Caki2 (cell line): ENCODE measurements around the gene YPEL1. TPM values are rescaled to one million over a fixed set of nuclear protein-coding genes. Genes with fewer than 3 reads are reported as not detected.
A peak's percentile ranks its signal among the peaks of the same experiment; 100 is the strongest.
"Not testable (repeated sequence)": the region's sequence is repeated elsewhere in the genome, so short reads cannot be mapped to it uniquely, and the experiment has no call there.

Experiments
- DNase-seq: peaks from one replicate; pipeline ENCODE4 v3.0.0-alpha.2; 2015; ENCODE audit warnings: low read depth
- in situ Hi-C: cut with HindIII; loops from 2 replicates; pipeline ENCODE4 v1.10.0; 2016; ENCODE audit warnings: low sequenced_read_pairs, low pct_unique_long_range_greater_than_20kb, mixed read lengths
- total RNA-seq: library from RNA; depleted of rRNA; stranded (reverse); fragments of >200 nt; shearing (Covaris generic); gene quantifications from 2 replicates; pipeline ENCODE4 v1.2.3, GENCODE V29; 2014; ENCODE audit warnings: low replicate concordance

YPEL1 gene
- total RNA-seq, 1 experiment from 2014 or later, result 2.2 TPM

- DNase-seq, result no peak
- in situ Hi-C loops, result no loop called here
These were observed 7.3 kb downstream of the YPEL1 start for GRCh38 chr22:21728270-21728669.

- no peak for DNase-seq
- in situ Hi-C loops, result no loop called here
These were observed 7.8 kb downstream of the YPEL1 start for GRCh38 chr22:21727768-21728167.

GRCh38 chr22:21727159-21727558, 8.4 kb downstream of the YPEL1 start:
- DNase-seq, result no peak
- in situ Hi-C loops, result no loop called here

GRCh38 chr22:21726650-21727049, 8.9 kb downstream of the YPEL1 start:
- in situ Hi-C loops, result no loop called here
- DNase-seq, result no peak

GRCh38 chr22:21725956-21726649, 9.5 kb downstream of the YPEL1 start:
- in situ Hi-C loops, result no loop called here
- DNase-seq, result no peak

- in situ Hi-C loops, DNase-seq: not testable (repeated sequence)
These were observed 11.1 kb downstream of the YPEL1 start for GRCh38 chr22:21724496-21724895.

GRCh38 chr22:21721195-21721852, 14.3 kb downstream of the YPEL1 start:
- in situ Hi-C loops, DNase-seq: not testable (repeated sequence)

GRCh38 chr22:21720191-21720859, 15.3 kb downstream of the YPEL1 start:
- in situ Hi-C loops, DNase-seq: not testable (repeated sequence)

GRCh38 chr22:21719024-21719423, 16.6 kb downstream of the YPEL1 start:
- DNase-seq, result no peak
- in situ Hi-C loops, result loop anchor here (10.0 kb wide), 1 partner anchor 86 kb away; no protein-coding TSS in a partner anchor

GRCh38 chr22:21718499-21718898, 17.1 kb downstream of the YPEL1 start:
- DNase-seq, result no peak
- in situ Hi-C loops, result loop anchor here (10.0 kb wide), 1 partner anchor 86 kb away; no protein-coding TSS in a partner anchor

- not testable (repeated sequence) for DNase-seq
- in situ Hi-C loops, result loop anchor here (10.0 kb wide), 1 partner anchor 88 kb away; no protein-coding TSS in a partner anchor
These were observed 19.0 kb downstream of the YPEL1 start for GRCh38 chr22:21716395-21717122.

- in situ Hi-C loops, result loop anchor here (10.0 kb wide), 1 partner anchor 90 kb away; no protein-coding TSS in a partner anchor
These were observed 20.8 kb downstream of the YPEL1 start for GRCh38 chr22:21714786-21715185.

GRCh38 chr22:21714059-21714770, 21.4 kb downstream of the YPEL1 start:
- DNase-seq, result no peak
- in situ Hi-C loops, result loop anchor here (10.0 kb wide), 1 partner anchor 91 kb away; no protein-coding TSS in a partner anchor

More at GRCh38 chr22:21714786-21715185, 20.8 kb downstream of the YPEL1 start:
- no peak for DNase-seq

- in situ Hi-C loops, result loop anchor here (10.0 kb wide), 1 partner anchor 91 kb away; no protein-coding TSS in a partner anchor
- no peak for DNase-seq
These were observed 22.1 kb downstream of the YPEL1 start for GRCh38 chr22:21713428-21714058.

GRCh38 chr22:21712751-21713427, 22.7 kb downstream of the YPEL1 start:
- in situ Hi-C loops, result loop anchor here (10.0 kb wide), 1 partner anchor 92 kb away; no protein-coding TSS in a partner anchor
- peak; percentile 45 for DNase-seq

GRCh38 chr22:21711851-21712250, 23.7 kb downstream of the YPEL1 start:
- in situ Hi-C loops, result loop anchor here (10.0 kb wide), 1 partner anchor 93 kb away; no protein-coding TSS in a partner anchor
- DNase-seq, result no peak
